ENCODE measurements around the gene CCDC68. TPM values are rescaled to one million over a fixed set of nuclear protein-coding genes. Genes with fewer than 3 reads are reported as not detected.

Gene CCDC68
- total RNA-seq, 4 donors from 2014 or later: 3.9 to 19.7 (median 5.8) TPM

DNA sequence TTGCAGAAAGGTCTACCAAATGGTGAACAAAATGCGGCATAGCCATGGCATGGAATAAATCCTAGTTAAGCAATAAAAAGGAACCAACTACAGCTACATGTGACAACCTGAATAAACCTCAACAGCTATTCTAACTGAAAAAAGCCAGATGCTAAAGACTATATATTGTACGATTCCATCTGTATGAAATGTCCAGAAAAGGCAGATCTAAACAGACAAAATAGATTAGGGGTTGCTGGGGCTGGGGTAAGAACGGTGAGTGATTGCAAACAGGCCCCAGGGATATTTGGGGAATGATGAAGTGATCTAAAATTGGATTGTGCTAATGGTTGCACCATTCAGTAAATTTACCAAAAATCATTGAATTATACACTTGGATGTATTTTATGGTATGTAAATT, 2.8 kb downstream of the CCDC68 start:
- Histone ChIP-seq H3K36me3 (no peaks in the 10 kb centered on the region), H3K4me1 (peaks cover 0 to 8% (median 6%) of the 10 kb centered on the region in 4 donors), H3K27me3 (peaks cover 0 to 22% of the 10 kb centered on the region in 2 donors), H3K27ac (no peak overlapping the region), H3K4me3 (no peak overlapping the region), H3K9me3 (no peaks in the 10 kb centered on the region)
- TF ChIP-seq, protein P1, sequence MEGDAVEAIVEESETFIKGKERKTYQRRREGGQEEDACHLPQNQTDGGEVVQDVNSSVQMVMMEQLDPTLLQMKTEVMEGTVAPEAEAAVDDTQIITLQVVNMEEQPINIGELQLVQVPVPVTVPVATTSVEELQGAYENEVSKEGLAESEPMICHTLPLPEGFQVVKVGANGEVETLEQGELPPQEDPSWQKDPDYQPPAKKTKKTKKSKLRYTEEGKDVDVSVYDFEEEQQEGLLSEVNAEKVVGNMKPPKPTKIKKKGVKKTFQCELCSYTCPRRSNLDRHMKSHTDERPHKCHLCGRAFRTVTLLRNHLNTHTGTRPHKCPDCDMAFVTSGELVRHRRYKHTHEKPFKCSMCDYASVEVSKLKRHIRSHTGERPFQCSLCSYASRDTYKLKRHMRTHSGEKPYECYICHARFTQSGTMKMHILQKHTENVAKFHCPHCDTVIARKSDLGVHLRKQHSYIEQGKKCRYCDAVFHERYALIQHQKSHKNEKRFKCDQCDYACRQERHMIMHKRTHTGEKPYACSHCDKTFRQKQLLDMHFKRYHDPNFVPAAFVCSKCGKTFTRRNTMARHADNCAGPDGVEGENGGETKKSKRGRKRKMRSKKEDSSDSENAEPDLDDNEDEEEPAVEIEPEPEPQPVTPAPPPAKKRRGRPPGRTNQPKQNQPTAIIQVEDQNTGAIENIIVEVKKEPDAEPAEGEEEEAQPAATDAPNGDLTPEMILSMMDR (IDR thresholded peaks at IDR 0.05): no peak
- no peak for TF ChIP-seq POLR2A (IDR thresholded peaks at IDR 0.05)
- no peak for TF ChIP-seq EP300 (IDR thresholded peaks at IDR 0.05)
- WGBS, 2 donors: 87 to 91% methylated on average over 3 of the region's 3 CpGs
- DNase-seq (ENCODE audit: low spot score in 2 of 2): no peak

GRCh38 chr18:54952026-54952425, 7.2 kb downstream of the CCDC68 start:
- peaks cover 0 to 4% (median 0%) of the 10 kb centered on the region in 4 donors for H3K4me1 ChIP-seq
- DNase-seq (ENCODE audit: low spot score in 2 of 2): no peak
- H3K27me3 ChIP-seq: no peaks in the 10 kb centered on the region
- no peak overlapping the region for H3K27ac ChIP-seq
- H3K36me3 ChIP-seq: no peaks in the 10 kb centered on the region
- TF ChIP-seq, protein P1 (IDR thresholded peaks at IDR 0.05): no peak
- TF ChIP-seq POLR2A (IDR thresholded peaks at IDR 0.05) (no peak), EP300 (IDR thresholded peaks at IDR 0.05) (no peak)
- H3K4me3 ChIP-seq: no peak overlapping the region
- H3K9me3 ChIP-seq: no peaks in the 10 kb centered on the region

DNA sequence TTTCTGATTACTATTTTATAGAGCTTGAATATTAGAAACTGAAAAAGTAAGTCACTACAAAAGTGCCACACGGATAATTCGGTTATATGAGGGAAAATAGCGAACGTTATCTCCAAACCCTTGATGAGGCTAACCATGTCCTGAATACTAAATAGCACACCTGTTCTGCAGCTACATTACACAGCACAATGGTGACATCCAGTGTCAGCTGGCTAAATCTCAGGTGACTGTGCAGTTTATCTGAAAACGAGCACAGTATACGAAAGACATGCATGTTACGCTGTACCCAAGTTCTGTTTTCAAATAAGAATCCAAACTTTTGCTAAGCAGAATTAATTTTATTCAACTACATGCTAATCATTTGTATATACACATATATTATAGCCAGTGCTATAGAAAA, 9.0 kb downstream of the CCDC68 start:
- Histone ChIP-seq H3K36me3 (no peaks in the 10 kb centered on the region), H3K4me3 (no peak overlapping the region), H3K27me3 (no peaks in the 10 kb centered on the region), H3K4me1 (peaks cover 0 to 12% (median 2%) of the 10 kb centered on the region in 4 donors), H3K27ac (no peak overlapping the region), H3K9me3 (no peaks in the 10 kb centered on the region)
- 86 to 92% methylated on average over 7 of the region's 7 CpGs for WGBS, 2 donors
- no peak for DNase-seq (ENCODE audit: low spot score in 2 of 2)
- TF ChIP-seq, protein P1 (IDR thresholded peaks at IDR 0.05): no peak
- TF ChIP-seq EP300 (IDR thresholded peaks at IDR 0.05) (no peak), POLR2A (IDR thresholded peaks at IDR 0.05) (no peak)

DNA sequence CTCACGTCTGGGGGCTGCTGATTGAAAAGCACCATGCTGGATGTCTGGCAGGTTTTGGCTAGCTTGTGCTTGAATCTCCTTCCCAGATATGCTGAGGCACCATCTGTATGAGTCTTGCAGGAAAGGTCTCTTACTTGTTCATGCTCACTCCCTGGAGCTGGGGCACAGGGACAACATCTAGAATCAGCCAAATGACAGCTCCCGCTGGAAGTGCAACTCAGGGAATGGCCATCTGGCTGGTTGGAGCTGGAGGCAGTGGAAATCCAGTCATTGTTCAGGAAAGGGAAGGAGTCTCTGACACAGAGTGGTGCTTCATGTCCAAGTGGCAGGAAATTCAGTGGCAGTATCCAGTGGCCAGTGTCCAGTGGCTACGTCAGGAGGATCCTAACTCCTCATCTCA, 9.7 kb downstream of the CCDC68 start:
- no peak overlapping the region for H3K4me3 ChIP-seq
- WGBS, 2 donors: 84 to 88% methylated on average over 3 of the region's 3 CpGs
- H3K4me1 ChIP-seq: peaks cover 0 to 13% (median 2%) of the 10 kb centered on the region in 4 donors
- no peak for TF ChIP-seq POLR2A (IDR thresholded peaks at IDR 0.05)
- no peak for TF ChIP-seq EP300 (IDR thresholded peaks at IDR 0.05)
- TF ChIP-seq, protein P1 (IDR thresholded peaks at IDR 0.05): no peak
- H3K36me3 ChIP-seq: no peaks in the 10 kb centered on the region
- H3K27ac ChIP-seq: no peak overlapping the region
- H3K9me3 ChIP-seq: no peaks in the 10 kb centered on the region
- DNase-seq (ENCODE audit: low spot score in 2 of 2): no peak
- H3K27me3 ChIP-seq: no peaks in the 10 kb centered on the region

DNA sequence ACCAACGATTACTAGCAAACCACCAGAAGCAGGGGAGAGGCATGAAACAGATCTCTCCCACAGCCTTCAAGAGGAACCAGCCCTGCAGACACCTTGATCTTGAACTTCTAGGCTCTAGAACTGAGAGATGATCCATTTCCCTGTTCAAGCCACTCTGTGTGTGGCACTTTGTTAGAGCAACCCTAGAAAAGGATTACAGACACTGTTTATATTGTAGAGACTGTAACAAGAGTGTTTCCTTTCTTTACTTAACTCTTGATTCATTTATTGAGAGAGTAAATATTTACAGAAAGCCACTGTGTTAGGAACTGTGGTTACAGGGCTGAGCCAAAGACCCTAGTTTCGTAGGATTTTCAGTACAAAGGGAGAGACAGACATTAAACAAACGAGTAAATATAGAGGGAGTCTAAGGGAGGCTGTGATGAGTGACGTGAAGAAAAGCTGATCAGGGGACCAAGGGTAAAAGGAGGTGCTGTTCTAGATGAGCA, 10.9 kb downstream of the CCDC68 start:
- 63 to 70% methylated on average over 4 of the region's 4 CpGs for WGBS, 2 donors
- TF ChIP-seq POLR2A (IDR thresholded peaks at IDR 0.05) (no peak), EP300 (IDR thresholded peaks at IDR 0.05) (no peak)
- TF ChIP-seq, protein P1 (IDR thresholded peaks at IDR 0.05): no peak
- no peaks in the 10 kb centered on the region for H3K9me3 ChIP-seq
- no peak for DNase-seq (ENCODE audit: low spot score in 2 of 2)
- no peak overlapping the region for H3K4me3 ChIP-seq
- no peaks in the 10 kb centered on the region for H3K27me3 ChIP-seq
- H3K27ac ChIP-seq: no peak overlapping the region
- peaks cover 0 to 13% (median 2%) of the 10 kb centered on the region in 4 donors for H3K4me1 ChIP-seq
- H3K36me3 ChIP-seq: no peaks in the 10 kb centered on the region
